IPS-NIHi7 (cell line): ENCODE data around the gene MPZL2.

Source experiments
- DNase-seq: peaks from one replicate; pipeline ENCODE4 v3.0.0; 2012; ENCODE audit warnings: mixed read lengths; ENCODE audit errors: extremely low spot score

The MPZL2 gene

DNA sequence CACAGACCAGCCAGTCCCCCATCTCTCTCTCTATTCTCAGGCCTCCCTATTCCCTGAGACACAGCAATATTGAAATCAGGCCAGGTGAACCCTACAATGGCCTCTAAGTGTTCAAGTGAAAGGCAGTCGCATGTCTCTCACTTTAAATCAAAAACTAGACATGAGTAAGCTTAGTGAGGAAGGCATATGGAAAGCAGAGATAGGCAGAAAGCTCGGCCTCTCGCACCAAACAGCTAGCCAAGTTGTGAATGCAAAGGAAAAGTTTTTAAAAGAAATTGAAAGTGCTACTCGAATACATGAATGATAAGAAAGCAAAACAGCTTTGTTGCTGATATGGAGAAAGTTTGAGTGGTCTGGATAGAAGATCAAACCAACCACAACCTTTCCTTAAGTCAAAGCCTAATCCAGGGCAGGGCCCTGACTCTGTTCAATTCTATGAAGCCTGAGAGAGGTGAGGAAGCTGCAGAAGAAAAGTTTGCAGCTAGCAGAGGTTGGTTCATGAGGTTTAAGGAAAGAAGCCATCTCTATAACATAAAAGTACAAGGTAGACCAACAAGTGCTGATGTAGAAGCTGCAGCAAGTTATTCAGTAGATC, 19.8 kb upstream of the MPZL2 start:
- DNase-seq, result no peak

DNA sequence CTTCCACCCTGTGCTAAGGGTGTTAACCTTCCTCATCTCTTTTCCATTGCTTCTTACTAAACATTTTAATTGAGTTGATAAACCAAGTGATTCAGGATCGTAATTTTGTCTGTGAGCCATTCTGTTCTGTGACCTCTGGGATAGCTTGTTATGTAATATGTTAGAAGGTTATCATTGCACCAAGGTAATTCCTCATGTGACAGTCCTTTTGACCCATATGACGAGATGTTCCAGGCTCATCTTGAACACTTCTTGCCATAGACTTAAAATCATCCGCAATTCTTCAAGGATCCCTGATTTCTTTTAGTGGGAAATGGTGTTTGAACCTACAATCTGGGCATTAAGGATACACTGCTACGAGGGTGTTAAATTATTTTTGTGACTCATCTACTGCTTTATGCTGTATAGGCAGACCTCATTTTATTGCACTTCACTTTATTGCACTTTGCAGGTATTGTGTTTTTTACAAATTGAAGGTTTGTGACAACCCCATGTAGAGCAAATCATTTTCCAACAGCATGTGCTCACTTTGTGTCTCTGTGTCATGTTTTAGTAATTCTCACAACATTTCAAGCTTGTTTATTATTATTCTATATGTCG, 19.0 kb upstream of the MPZL2 start:
- no peak for DNase-seq

DNA sequence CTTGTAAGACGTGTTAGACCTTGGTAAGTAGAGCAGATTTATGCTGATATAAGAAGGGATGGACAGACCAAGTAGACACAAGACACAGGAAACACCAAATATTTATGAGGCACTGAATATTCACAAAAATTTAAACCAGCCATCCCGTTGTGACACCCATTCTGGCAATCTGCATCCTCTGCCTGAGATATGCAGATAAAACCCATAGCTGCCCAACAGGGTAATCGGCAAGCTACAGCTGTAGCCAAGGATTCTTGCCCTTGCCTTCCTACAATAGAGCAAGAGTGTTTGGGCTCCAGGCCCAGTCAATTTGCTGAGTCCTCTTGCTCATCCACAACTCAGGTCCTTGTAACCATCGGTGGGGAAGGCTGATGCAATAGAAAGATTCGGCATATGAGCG, 18.5 kb upstream of the MPZL2 start:
- DNase-seq, result peak; percentile 9

DNA sequence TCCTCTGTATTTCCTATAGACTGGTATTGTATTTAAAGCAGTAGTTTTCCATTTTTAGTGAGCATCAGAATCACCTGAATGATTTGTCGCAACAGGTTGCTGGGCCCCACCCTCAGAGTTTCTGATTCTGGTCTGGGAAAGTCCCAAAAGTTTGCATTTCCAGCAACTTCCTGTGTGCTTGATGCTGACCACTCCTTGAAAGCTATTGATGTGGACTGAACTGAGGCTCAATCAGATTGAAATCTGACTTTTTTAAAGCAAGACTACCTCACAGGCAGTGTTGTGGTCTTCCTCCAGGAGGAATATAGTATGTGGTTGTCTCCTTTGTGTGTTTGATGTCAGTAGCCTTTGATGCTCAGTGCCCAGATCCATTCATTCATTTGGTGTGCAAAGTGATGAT, 17.2 kb upstream of the MPZL2 start:
- DNase-seq, result no peak

DNA sequence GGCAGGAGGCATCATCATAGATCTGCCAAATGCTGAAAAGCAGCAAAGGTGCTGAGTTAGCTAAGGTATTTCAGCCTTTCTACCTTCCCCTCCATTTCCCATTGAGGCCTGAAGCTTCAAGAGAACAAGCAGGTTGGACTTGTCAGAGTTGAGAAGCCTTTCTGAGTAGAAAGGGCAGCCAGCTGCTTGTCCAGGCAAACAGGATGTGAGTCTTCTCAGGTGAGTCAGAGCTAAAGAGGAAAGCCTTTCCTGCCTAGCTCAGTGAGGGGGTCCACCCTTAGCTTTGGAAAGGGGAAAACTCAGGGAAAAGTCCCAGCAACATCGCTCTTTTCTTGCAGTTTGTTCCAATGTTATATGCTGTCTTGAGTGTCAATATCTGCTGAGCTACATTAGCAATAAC, 13.2 kb upstream of the MPZL2 start:
- peak; percentile 40 for DNase-seq

DNA sequence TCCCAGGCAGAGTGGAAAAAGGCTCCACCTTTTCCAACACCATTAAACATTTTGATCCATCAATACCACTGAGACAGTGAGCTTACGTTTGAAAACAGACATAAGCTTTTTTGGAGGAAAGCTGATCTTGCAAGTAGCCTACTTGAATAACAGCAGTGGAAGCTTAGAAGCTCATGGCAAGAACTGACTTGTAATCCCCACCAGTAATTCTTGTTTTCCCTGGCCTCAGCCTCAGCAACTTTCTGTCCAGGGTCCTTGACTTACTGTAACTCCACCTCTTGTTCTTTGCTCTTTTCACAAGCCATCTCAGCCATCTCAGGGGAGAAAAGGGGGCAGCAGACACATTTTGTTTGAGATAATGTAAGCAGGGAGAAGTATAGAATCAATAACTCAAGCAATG, 12.3 kb upstream of the MPZL2 start:
- DNase-seq, result no peak

DNA sequence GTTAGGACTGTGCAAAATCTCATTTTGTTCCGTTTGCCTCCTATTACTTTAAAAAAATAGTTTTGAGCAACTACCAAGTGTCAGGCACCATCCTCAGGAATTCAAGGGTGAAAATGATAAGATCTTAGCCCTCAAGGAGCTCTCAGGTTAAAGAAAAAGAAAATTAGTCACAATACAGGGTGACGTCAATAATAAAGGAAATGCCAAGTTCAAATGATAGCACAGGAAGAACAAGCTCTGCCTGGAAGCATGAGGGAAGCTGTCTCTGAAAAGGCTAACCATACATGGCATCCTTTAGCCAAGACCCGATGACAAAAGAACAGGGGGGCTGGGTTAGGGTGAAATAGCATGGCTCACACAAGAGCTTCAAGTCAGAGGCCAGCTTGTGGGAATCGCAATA, 11.1 kb upstream of the MPZL2 start:
- no peak for DNase-seq

DNA sequence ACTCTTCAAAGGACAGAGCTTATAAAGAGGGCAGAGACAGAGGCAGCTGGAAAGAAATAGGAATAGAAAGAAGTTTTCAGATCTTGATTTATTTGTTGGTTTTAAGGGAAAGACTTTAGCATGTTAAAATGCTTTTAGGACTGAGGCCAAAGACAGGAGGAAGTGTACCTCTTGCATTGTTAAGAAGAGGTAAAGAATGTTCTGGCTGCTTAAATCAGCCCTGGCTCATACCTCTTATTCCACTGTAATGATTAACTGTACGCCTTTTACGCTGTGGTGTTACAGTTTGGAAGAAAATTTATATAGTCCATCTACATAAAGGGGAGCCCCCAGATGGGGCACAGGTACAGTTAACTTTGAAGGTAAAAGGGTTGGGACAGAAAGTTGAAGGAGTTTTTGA, 10.1 kb upstream of the MPZL2 start:
- no peak for DNase-seq

DNA sequence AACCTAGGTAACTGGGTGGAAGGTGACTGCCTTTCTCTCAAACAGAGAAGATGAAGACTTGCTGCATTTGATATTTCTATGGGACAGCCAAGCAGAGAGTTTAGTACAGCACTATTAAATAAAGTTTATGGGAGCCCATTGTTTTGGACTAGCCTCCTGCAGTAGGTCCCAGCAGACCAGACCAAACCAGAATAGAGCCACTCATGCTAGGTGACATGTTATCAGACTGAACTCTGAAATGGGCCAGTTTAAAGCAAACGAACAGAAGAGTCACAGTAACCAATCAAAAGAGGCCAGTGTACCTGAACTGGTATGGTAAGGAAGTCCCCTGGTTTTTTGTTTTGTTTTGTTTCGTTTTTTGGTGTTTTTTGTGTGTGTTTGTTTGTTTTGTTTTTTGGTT, 7.9 kb upstream of the MPZL2 start:
- no peak for DNase-seq

DNA sequence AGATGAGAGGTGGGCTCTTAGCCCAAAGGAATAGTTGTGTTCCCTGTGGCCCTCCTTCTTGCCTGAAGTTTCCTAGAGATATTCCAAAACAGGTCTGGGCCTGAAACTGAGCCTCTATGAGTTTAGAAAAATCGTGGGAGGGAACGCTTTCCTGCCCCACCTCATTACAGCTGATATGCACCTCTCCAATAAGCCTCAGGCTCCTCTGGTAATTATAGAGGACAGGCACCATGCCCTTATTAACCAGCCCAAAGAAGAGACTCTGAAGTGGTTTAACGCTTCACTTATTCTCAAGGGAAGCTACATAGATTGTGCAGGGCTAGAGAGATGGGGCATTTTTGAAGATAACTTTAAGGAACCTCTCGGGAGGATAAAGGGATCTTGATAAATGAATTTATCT, 3.4 kb upstream of the MPZL2 start:
- no peak for DNase-seq

DNA sequence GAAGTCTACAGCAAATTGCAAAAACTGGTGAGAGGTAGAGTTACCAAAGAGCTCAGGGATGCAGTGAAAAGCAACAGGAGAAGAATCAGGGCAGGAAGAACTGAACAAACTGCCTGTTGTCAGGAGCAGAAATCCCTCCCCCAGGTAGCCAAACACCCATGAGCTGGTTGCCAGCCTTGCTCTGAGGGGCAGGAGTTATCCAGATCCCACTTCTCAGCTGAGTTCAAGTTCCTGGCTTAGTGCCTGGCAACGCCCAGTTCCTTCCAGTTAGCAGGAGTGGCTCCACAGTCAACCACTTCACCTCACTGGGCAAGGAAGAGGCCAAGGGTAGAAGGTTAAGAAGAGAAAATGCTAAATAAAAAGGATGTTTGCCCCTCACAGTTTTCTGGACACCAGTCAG, 1.9 kb upstream of the MPZL2 start:
- no peak for DNase-seq

DNA sequence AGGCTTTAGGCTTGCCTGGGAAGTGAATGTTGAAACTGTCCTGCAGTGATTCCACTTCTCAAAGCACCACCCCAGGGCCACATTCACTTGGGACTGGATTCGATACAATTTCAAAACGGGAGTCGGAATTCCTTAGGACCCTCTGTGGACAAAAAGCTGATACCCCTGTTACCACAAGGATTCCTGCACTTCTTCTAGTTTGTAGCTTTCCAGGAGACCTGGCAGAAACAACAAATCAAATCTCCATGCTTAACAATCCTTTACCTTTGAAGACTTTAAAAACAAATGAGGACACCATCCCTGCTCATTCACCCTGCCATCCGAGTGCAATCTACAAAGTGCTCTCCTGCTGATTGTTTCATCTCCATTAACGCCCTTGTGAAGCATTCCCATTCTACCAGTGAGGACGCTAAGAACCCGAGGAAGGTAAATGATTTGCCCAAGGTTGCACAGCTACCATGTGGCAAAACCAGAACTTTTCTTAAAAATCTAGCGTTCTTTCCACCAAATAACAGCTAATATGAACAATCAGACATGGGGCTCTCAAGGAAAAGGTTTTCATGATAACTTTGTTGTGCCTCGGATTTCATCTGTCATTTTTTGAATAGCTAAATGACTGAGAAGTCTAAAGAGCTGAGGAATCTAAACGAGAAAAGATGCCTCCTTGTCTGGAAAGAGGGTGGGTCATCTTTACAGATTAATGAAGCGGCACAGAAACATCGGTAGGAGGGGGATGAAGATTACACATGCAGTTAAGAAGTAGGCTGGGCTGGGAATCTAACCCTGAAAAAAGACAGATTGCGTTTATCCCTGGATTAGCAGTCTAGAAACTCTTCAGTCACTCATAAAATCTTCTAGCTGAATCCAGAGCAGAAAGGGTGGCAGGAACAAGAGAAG, 720 bp upstream of the MPZL2 start:
- DNase-seq, result peak; percentile 39

DNA sequence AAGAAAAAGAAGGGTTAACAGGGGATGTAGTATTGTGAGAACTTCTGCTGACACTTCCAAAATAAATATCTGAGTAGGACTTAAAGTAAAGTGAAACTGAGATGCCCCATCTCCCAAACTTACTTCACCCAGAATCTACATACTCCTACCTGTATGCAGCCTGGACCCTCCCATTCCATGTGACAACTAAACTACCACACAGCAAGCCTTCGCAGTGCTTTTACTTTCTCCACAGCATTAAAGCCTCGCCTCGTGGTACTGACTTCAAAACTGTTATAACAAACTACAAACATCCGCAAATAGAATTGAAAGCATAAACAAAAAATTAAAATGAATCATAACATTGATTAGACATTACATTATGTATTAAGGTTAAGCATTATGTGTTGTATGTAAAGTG, 985 bp downstream of the MPZL2 start:
- DNase-seq, result no peak

DNA sequence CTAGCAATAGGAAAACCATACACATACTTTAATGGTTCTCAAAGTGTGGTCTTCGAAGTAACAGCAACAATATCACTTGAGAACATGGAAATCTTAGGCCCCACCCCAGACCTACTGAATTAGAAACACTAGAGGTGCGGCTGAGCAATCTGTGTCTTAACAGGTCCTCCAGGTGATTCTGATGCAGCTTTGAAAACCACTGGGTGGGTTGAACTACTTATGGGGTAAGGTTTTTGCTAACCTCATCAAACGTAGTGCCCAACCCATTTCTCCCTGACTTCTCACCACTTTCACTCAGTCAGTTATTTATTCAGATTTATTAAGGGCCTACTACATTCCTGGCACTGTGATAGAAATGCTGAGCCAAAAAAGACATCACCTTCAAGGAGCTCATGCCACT, 3.7 kb downstream of the MPZL2 start:
- no peak for DNase-seq

DNA sequence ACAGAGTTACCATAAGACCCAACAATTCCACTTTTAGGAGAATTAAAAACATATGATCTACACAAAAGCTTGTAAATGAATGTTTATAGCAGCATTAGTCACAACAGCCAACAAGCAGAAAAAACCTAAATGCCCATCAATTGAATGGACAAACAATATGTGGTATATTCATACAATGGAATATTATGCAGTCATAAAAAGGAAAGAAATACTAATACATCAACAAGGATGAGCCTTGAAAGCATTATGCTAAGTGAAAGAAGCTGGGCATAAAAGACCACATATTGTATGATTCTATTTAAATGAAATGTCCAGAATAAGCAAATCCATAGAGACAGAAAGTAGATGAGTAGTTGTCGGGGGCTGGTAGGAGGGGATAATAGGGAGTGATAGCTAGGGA, 5.0 kb downstream of the MPZL2 start:
- DNase-seq, result no peak

DNA sequence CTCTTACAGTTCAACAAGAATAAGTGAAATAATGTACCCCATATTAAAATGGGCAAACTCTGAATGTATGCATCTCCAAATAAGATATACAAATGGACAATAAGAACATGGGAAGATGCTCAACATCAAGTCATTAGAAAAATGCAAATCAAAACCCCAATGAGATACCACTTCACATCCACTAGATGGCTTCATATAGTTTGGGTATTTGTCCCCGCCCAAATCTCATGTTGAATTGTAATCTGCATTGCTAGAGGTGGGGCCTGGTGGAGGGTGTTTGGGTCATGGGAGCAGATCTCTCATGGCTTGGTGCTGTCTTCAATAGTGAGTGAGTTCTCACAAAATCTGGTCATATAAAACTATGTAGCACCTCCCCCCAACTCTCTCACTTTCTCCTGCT, 5.7 kb downstream of the MPZL2 start:
- DNase-seq, result no peak

DNA sequence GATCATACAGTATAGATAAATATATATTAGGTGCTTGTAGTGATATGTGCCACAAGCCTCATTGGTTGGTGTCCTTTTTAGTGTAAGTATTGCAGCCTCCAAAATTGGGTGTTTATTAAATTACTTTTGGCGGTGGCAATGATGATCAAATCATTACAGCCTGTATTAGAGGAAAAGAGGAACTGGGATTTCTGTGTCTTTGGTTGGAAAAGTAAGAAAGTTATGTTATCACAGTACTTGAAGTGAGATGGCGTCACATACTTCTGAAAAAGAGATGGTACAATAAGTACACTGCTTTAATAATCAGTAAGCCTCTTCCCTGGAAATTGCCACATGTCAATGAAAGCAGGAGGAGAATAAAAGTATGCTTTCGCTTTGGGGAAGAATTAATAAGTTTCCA, 11.4 kb downstream of the MPZL2 start:
- no peak for DNase-seq

DNA sequence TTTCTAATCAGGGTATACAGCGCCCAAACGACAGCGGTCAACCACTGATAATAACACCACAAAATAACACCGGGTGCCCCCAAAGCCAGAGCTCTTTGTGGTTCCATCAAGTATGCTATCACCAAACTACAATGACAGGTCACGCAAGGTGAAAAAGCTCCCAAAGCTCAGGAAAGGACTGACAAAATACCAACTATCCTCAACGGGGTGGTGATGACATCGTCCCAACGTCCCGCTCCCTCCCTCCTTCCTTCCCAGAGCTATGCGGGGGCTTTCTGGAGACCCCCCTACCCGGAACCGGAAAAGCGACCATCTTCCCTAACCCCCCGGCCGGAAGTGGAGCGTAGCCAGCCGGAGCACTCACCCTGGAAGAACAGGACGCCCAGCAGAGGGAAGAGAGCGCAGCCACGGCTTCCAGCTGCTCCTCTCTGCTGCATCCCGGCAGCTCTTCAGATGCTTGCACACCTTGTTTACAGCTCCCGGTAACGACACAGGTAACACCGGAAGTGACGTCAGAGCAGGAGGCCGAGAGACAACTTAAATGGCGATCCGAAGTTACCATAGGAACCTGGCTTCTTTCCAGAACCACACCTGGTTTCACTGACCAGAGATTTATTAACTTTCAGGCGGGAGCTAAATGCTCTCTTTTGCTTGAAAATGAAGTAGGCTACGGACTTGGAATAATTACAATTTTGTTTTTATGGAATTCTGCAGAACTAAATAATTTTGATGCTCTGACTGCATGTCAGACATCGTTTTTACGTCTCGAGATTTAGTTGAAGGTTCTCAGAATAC, 12.0 kb downstream of the MPZL2 start, which contains the start of gene MPZL3:
Gene MPZL3, minus strand, starts transcription at position 508 of the 795 bp plus-strand sequence. Its CDS starts 71 bp downstream, at position 437.
- DNase-seq, result peak; percentile 83

DNA sequence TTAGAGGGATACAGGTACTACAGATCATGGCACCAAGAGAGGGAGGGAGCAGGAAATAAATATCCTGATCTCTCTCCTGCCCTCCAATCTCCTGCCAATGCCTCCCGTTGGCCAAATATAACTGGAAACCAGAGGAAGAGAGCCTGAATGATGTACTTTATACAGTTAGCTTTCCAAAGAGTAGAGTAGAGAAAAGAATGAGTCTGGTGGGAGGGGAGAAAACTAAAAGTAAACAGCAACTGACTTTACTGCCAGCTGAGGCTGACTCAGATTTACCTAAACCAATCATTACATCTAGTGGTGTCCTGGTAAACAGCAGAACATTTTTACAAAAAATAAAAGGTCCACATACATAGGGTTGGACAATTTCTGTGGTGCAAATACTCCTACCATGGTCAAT, 17.1 kb downstream of the MPZL2 start:
- no peak for DNase-seq

DNA sequence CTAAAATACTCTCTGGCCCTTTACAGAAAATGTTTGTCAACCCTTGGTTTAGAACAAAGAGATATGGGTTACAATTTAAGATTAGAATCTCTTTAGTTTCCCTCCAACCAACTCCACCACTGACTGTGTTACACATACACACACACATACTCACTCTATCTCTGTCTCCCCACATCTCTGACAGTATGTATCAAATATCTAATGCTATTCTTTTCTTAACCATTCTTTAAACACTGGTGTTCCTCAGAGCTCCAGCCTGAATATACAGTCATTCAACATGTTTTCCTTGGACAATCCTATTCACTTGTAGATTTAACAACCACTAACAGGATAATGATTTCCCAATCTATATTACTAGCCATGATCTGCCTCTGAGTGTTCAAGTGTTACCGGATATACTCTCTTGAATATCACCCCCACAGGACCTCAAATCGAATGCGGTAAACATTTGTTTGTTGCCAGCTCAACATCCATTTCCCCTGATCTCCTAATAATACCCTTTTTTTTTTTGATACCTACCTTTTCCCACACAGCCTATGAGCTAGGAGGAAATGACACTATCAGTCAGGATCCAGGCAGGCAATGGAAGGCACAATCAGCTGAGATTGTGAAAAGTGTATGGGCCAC, 18.0 kb downstream of the MPZL2 start:
- DNase-seq, result no peak

DNA sequence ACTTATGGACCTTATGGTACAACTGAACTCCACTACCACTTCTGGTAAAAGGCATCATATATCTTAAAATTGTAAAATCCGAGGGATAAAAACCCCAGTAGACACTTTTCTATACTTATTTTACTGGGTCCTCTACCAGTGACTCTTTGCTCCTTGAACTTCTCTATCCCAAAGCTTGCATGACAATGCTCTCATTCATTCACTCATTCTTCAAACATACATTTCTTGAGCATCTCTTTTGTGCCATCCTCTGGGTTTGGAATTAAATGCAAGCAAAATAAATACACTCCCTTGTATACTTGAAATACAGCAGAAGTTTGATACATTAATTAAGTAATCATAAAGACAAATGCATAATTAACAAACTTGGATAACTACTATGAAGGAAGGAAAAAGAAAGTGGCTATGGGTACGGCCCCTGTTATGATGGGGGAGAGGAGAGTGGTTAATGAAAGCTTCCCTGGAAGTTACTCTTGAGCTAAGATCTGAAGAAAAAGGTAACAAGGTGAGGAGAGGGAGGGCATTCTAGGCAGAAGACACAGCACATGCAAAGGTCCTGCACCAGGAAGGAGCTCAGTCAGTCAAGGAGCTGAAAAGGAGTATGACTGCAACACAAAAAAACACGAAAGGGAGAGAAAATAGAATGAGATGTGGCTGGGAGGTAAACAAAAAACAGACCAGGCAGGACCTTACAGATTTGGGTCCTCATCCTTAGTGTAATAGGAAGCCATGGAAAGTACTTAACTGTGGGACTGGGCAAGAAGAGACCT, 19.9 kb downstream of the MPZL2 start:
- no peak for DNase-seq
